T-helper 22 cell (primary cell): Measurements from ENCODE around the gene CHPF.

Source experiments
- DNase-seq: peaks from one replicate; pipeline ENCODE4 v3.0.0-alpha.2; 2020; ENCODE audit warnings: low read depth

The CHPF gene

DNA sequence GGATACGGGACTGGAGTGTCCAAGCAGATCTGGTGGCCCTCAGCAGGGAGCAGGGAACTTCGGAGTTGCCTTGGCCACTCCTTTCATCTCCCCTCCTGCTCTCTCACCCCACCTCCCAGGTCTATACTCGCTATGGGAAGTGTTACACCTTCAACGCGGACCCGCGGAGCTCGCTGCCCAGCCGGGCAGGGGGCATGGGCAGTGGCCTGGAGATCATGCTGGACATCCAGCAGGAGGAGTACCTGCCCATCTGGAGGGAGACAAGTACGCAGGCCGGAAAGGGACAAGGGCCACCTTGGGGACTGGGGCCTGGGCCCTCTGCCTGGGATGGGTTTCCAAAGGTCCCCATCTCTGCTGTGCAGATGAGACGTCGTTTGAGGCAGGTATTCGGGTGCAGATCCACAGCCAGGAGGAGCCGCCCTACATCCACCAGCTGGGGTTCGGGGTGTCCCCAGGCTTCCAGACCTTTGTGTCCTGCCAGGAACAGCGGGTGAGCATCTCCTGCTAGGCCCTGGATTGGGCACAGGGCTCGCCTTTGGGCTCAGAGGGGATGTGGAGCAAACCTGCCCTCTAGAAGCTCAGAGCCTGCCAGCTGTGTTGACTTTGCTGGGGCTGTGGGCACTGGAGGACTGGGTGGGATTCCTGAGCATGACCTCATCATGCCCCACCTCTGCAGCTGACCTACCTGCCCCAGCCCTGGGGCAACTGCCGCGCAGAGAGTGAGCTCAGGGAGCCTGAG is 11.8 kb downstream of the CHPF start:
- no peak for DNase-seq

DNA sequence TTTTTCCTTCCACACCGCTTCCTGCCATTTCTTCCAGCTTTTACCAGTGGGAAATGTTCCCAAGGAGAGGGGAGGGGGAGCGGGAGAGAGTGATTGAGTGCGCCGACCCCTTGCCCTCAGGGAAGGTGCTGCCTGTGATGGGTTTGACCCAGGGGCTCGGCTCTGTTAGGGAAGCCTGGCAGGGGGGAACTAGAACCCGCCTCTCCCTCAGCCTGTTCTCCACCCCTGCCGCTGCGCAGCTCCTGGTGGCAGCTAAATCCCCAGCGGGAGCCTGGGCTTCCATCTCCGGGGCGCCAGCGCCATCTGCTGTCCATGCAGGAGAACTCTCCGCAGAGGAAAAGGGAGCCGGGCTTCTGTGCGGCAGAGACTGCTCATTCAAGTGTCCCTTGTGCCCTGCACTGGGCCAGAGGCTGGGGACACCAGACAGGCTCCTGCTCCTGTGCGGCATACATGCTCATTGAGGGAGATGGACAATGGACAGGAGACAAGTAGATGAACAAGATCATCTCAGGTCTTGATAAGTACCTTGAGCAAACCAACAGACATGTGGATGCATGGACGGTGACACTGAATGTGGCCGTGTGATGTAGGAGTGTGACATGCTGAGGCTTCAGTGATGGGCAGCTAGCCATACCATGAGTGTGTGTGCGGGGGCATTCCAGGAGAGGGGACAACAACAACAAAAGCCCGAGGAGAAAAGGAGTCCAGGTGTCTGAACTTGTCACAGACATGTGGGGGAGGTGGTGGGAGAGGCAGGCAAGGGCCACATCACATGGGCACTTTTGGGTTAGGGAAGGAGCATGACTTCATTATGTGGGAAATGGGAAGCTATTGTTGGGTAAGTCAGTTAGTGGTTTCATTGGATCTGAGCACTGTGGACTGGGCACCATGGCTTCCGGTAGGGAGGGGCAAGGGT is 13.3 kb downstream of the CHPF start:
- DNase-seq: peak; percentile 60

DNA sequence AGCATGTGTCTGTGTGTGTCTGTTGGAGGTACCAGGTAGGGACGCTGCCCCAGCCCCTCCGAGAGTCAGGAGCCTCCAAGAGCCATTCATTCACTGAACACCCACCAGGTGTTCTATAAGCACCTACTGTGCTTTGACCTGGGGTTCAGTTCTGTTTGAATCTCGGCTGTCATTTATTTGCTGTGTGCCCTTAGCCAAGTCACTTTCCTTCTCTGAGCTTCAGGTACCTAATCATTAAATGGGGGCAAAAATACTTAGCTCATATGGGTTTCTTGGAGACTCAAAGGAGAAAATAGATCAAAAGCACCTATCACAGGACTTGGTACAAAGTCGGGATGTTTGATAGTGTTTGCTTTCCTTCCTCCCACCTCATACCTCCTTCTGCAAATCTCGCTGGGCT is 16.1 kb downstream of the CHPF start:
- DNase-seq: no peak

DNA sequence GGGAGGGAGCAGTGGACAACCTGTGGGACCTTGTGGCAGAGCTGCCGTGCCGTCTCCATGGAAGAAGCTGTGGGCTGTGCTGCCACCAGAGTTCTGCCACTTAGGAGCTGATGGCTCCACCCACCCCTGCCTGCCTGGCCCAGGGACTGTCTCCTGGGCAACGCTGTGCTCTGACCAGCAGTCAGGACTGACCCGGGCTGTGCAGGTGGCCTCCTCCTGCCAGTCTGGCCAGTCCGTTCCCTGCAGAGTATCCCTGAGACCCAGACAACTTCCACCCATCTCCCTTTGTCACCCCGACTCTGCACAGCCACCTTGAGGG is 16.6 kb downstream of the CHPF start:
- DNase-seq: no peak

DNA sequence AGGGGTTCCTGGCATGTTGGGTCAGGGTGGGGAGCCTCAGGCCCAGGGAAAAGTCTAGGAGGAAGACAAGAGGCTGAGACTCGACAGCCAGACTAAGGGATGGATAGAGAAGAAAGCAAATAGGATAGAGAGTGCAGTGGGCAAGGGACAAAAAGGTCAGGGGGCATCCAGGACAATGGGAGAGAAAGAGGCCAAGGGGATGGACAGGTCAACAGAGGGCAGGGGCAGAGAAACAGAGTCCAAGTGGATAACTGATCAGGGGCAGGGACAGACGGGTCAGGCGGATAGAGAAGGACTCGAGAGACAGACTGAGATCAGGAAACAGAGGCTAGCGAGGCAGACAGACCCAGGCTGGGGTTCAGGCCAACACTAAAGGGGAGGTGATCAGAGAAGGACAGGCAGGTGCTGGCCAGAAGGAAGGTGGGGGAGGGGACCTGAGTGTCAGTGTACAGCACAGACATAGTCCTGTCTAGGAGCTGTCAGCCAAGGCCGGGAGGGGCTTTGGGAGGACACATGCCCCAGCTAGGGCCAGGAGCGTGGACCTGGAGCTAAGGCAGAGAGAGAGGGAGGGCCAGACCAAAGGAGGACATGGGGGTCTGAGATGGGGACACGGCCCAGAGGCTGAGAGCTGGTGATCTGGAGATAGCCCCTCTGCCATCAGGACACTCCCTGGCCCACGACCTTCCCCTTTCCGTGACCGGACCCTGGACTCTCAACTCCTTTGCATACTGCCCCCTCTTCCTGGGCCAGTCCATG is 17.1 kb downstream of the CHPF start:
- no peak for DNase-seq

DNA sequence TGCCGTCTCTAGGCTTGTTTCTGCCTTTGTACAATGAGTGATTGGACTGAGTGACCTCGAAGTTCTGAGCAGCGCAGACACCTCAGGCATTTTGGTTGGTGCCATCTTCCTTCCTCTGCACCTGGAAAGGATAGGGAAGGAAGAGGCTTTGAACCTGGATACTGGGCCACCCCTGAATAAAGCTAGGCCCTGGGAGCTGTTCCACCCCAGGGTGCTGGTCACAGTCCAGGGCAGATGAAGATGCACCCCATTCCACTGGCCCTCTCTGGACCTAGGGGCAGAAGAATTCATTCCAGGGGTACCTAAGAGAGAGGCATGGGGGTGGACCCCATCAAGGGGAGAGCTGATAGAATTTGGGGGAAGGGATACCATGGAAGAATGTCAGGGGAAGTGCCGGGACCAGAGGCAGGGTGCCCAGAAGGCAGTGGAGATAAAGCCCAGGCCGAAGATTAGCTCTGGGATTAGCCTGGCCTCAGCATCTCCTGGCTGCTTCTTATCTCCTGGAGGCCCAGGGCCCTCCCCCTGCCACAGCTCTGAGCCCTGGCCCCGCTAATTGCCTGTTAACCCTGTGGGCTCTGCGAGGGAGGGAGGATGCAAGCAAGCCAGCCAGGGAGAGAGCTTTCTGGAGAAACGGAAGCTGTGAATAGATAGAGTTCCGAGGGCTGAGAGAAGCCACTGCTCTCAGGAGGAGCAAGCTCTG is 17.9 kb downstream of the CHPF start:
- no peak for DNase-seq

DNA sequence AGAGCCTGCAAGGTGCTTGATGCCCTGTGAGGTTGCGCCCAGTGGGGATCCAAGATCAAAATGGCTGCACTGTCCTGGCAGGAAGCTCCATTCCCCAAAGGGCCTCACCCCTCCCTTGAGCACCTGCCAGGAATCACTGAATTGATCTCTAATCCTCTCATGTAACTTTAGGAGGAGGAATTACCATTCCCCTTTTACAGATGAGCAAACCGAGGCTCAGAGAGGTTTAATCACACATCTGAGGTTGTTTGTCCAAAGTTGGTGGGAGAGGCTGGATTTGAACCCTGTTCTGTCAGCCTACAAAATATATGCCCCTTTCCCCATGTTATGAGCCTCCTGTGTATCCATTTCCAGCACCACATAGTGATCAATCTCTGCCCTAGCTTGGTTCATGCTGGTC is 18.8 kb downstream of the CHPF start:
- no peak for DNase-seq

DNA sequence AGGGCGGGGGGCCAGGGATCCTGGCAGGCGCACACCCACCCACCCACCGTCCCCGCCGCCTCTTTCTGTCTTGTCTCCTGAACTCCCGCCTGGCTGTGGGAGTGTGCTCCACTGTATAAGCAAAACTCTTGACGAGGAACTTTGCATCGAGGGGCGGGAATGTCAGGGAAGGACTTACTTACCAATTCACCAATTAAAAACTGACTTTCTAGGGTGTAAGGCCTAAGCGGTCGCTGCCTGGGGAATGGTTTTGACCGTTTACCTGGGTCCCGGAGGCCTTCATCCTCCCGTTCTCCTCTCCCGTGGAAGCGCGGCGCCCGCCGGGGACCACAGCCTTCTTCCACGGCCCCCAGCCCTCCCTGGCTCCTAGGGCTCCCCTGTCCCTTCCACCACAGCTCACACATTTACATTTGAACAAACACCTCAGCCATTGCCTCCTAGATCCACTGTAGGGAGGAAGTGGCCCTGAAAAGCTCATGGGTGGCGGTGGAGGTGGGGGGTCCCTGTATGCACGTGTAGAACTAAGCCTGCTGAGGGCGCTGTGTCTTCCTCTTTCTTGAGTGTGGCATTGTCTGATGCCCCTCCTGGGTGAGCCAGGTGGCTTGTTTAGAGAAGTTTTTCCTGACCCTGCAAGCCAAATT is 20.5 kb downstream of the CHPF start:
- no peak for DNase-seq

DNA sequence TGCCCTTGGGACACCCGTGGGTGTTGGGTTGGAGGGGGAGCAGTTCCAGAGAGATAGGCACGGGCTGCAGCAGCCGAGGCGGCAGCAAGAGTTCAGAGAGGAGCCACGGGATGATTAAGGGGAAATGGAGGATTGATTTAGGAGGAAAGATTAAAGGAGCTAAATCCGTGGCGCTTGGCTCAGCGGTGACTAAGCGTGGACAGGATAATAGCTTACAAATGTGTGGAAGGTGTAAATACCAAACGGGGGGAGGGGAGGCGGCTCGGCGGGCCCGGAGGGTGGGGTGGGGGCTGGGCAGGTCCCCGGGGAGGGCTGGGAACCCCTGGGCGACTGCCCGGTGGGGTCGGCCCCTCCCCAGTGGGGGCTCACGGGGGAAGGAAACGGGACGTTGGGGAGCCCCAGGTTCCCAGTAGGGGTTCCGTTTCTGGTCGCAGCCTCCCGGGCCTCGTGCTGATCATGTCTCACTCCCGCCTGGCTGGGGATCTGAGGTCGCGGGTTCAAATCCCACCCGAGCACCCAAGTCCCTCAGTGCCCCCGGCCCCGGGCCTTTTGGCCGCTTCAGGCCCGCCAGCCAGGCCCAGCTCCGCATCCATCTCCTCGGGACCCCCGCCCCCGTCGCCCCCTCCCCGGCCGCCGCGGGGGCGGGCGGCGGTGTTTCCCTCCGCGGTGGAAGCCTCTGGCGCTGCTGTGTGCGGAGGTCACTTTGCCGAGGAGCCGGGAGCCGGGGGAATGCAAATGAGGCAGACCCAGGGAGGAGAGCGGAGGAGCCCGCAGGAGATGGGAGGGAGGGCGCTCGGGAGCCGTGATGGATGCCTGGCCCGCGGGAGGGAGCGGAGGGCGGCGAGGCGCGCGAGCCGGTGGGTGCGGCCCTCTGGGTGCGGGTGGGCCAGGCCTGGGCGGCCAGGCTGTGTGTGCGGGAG is 21.2 kb downstream of the CHPF start:
- no peak for DNase-seq

DNA sequence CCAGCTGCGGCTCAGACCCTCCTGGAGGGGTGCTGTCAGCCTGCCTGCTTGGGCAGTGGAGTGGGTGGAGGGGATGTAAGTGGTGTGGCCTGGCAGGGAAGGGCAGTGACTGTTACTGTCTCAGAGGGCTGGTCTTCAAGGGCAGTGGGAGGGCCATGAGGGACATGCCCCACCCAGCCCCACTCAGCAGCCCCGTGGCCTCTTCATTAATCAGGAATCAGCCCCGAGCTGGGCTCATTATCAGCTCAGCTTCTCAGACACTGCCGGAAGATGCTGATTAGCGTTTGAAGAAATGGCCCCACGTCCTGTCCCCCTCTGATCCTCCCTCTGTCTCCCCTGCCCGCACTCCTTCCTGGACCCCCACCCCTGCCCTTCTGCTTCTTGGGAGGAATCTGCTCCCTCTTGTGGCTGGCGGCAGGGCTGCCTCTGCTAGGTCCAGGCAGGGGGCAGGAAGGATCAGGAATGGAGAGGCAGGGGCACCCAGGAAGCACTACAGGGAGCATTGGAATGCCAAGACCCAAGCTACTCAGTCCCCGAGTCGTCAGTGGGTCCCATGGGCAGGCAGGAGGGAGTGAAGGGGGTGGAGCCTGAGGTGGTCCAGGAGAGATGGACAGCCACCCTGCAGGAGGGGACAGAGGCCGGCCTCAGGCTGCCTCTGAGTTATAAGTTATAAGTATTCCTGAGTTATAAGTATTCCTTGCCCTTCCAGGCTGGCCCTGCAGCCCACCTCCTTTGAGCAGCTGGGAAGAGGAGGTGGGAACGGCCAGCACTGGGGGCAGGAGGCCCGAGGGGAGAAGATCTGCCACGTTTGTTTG is 22.3 kb downstream of the CHPF start:
- DNase-seq: no peak

DNA sequence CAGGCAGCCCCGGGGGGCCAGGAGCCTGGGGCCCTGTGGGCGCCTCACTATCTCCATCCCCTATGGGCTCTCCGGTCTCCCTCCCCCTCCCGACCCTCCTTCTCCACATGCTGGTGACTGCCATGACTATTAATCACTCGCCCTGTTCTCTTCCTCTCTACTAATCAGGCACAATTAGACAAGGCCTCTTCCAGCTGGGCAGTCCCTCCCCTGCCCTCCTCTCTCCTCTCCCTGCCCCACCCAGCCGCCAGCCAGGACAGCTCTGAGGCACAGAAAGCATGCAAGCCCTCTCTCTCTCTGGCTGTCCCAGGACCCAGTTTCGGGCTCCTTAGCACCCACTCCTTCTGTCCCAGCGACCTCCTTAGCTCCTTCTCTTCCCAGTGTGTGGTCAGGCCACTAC is 23.5 kb downstream of the CHPF start:
- no peak for DNase-seq

DNA sequence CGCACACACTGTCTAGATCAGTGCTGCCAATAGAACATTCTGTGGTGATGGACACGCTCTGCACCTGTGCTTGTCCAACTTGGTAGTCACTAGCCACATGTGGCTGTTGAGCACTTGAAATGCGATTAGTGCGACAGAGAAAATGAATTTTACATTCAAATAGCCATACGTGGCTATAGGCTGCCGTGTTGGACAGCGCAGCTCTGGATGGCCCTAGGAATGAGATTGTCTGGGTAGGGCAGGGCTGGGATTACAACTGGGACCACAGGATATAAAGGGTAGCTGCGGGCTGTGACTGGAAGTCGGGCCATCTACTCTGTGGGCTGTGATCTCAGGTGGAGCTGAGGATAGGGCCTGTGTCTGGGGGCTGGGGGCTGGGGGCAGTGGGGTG is 24.1 kb downstream of the CHPF start:
- no peak for DNase-seq

DNA sequence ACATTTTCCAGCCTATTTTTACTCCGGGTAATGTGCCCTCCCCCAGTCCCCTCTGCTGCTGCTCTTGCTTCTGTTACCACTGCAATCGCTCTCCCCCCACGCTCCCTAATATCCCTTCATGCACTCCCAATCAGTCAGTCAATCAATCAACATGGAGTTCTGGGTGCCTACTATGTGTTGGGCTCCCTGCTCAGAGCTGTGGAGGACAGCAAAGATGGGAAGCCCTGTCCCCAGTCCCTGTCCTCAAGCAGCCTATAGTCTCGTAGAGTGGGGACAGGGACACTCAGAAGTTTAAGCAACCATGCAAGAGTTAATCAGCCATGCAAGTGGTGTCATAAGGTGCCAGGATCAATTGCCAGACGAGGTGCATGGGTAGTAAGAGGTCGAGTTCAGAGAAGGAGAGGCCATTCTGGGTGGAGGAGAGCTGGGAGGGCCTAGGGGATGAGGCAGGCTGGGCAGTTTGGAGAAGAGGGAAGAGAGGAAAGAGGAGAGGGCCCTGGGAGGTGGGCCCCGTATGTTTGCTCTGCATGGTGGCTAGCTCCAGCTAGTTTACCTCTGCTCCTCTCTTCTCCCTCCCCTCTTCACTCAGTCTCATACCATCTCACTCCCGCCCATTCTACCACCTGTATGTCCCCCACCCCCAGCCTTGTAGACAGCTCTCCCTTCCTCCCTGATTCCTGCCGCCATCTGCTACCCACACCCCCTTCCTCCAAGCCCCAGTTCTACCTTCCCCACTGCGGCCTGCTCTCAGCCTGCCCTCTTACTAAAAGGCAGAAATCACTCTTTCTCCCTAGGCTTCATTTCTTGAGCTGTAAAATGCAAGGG is 25.4 kb downstream of the CHPF start:
- DNase-seq: no peak

DNA sequence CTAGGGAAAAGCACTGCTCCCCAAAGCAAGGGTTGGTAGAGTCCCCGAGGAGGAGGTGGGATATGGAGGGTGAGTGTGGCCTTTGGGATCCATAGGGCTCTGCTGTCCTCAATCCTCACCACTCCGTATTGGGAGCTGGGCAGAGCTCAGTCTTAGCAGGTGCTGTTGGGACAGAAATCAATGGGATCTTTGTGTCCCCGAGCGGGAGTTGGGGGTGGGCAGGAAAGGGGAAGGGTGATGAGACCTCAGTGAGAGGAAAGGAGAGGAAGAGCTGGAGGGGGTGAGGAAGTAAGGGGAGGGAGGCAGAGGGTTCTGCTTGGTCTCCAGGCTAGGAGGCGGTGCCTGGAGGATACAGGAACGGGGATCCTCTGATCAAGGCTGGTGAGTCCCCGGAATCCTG is 26.7 kb downstream of the CHPF start:
- no peak for DNase-seq

DNA sequence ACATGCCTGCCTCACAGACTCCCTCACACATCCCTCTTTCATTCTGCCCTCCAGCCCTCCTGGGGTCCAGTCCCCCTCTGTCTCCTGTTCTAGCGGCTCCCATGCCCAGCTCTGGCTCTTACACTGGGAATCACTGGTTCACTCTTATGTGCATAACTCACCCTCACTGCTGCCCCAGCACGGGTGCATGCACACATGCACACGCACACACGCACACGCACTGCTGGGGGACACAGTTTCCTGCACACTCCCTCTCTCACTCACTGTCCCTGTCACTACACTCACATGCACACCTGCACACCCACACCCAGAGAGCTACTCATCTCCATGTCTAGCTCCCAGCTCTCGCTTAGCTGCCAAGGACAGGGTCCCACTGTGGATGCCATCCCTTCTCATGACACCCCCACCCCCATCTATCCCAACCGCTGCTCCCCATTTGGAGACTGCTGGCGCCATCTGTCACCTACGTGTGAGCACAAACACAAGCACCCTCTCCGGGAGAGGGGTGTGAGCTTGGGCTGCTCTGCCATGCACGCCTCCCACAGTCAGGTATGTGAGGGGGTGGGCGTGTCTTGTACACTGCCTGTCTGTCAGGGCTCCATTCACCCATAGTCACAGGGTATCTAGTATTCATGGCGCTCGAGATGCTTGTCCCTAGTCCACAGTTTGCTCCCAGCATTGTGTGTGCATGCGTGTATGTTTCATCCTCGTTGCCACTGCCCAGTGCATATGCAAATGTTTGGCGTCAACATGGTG is 27.6 kb downstream of the CHPF start:
- no peak for DNase-seq

DNA sequence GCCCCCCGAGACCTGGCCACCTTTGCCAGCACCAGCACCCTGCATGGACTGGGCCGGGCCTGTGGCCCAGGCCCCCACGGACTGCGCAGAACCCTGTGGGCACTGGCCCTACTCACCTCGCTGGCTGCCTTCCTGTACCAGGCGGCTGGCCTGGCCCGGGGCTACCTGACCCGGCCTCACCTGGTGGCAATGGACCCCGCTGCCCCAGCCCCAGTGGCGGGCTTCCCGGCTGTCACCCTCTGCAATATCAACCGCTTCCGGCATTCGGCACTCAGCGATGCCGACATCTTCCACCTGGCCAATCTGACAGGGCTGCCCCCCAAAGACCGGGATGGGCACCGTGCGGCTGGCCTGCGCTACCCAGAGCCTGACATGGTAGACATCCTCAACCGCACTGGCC is 28.8 kb downstream of the CHPF start:
- DNase-seq: no peak

DNA sequence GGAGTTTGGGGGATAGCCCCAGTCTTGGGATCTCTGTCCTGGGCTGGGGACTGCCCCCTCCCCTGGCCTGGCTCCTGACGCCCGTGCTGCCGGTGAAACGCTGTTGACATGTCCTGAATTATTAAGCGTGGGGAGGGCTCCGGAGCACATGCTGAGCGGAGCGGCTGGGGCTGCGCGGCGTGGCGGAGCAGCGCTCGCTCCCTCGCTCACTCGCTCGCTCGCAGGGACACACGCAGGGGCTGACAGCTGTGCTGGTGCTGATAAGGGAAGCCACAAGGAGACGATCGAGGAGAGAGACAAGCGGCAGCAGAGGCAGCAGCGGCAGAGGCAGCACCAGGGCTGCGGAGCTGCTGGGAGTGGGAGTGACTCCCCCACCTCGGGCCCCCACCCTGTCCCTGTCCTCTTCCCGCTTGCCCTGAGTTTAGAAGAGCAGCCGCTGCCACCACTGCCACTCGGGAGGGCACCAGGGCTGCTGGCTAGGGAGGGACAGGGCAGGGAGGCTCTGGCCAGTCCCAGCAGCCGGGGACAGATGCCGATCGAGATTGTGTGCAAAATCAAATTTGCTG is 29.3 kb downstream of the CHPF start, which contains the start of gene ASIC4:
Gene ASIC4 (plus strand): TSS at position 287 of the 566 bp plus-strand sequence. CDS start 243 bp downstream, at position 530.
- no peak for DNase-seq

DNA sequence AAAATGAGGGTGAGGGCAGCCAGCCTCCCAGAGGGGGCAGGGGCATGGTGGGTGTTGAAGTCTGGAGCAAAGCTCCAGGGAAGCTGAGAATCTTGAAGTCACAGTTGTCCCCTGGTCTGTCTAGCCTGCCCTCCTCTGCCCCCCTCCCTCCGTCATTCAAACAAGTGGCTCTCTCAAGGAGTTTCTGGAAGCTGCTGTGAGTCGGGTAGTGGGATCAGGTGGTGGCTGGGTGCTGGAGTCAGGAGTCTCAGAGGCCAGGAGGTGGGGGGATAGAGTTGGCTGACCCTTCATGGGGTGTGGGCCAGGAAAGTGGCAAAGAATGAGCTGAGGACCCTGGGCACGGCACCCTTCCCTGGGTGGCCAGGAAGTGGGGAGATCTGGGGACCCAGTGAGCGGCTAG is 29.8 kb downstream of the CHPF start:
- no peak for DNase-seq
